ENCODE data around the gene RPLP1.

RPLP1 gene

GRCh38 chr15:69497076-69497475, 44.5 kb downstream of the RPLP1 start:
- Histone ChIP-seq H3K4me2 (ENCODE audit: low read length) (no peak overlapping the region), H3K27me3 (ENCODE audit: low read depth, low read length) (peaks cover 4% of the 10 kb centered on the region; the same call in 1 of the 2 replicates), H3K79me2 (ENCODE audit: low read length) (no peaks in the 10 kb centered on the region), H3K9ac (ENCODE audit: low read length) (no peak overlapping the region), H3K4me1 (ENCODE audit: low read length) (no peaks in the 10 kb centered on the region), H4K20me1 (ENCODE audit: insufficient read depth, low read length) (no peaks in the 10 kb centered on the region), H3K9me3 (ENCODE audit: insufficient read depth, low read length) (no peaks in the 10 kb centered on the region), H2AFZ (ENCODE audit: low read depth, low read length) (no peak overlapping the region), H3K36me3 (replicated peaks; ENCODE audit: low read depth, low read length) (no peaks in the 10 kb centered on the region), H3K4me3 (ENCODE audit: low read length) (no peak overlapping the region), H3K27ac (ENCODE audit: low read length) (no peak overlapping the region)
- TF ChIP-seq EZH2phosphoT487 (IDR thresholded peaks at IDR 0.05; ENCODE audit: low read depth) (no peak), CTCF (IDR thresholded peaks at IDR 0.05; ENCODE audit: low read depth, low read length) (no peak)

DNA sequence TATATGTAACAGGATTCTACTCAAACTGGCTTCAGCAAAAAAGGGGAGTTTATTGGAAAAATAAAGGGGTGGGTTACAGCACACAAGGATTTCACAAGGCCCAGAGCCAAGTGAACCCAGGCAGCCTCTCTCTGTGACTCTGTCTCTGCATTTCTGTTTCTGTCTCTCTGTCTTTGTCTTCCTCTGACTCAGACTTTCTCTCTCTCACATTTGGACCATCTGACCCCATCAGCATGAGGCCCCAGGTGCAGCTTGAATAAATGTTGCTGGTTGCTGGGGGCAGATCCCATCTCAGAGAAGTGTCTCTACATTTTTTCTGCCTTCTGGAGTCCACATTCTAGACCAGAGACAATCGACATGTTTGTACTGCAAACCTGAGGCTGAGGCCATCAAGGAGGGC, 45.0 kb downstream of the RPLP1 start:
- H3K9ac ChIP-seq (ENCODE audit: low read length), result no peak overlapping the region
- no peak for TF ChIP-seq CTCF (IDR thresholded peaks at IDR 0.05; ENCODE audit: low read depth, low read length)
- TF ChIP-seq EZH2phosphoT487 (IDR thresholded peaks at IDR 0.05; ENCODE audit: low read depth), result no peak
- no peak overlapping the region for H3K27ac ChIP-seq (ENCODE audit: low read length)
- no peaks in the 10 kb centered on the region for H3K9me3 ChIP-seq (ENCODE audit: insufficient read depth, low read length)
- H3K27me3 ChIP-seq (ENCODE audit: low read depth, low read length), result peaks cover 4% of the 10 kb centered on the region; the same call in 1 of the 2 replicates
- H3K79me2 ChIP-seq (ENCODE audit: low read length), result no peaks in the 10 kb centered on the region
- no peaks in the 10 kb centered on the region for H3K36me3 ChIP-seq (replicated peaks; ENCODE audit: low read depth, low read length)
- H4K20me1 ChIP-seq (ENCODE audit: insufficient read depth, low read length), result no peaks in the 10 kb centered on the region
- H2AFZ ChIP-seq (ENCODE audit: low read depth, low read length), result no peak overlapping the region
- H3K4me3 ChIP-seq (ENCODE audit: low read length), result no peak overlapping the region
- no peaks in the 10 kb centered on the region for H3K4me1 ChIP-seq (ENCODE audit: low read length)
- no peak overlapping the region for H3K4me2 ChIP-seq (ENCODE audit: low read length)

DNA sequence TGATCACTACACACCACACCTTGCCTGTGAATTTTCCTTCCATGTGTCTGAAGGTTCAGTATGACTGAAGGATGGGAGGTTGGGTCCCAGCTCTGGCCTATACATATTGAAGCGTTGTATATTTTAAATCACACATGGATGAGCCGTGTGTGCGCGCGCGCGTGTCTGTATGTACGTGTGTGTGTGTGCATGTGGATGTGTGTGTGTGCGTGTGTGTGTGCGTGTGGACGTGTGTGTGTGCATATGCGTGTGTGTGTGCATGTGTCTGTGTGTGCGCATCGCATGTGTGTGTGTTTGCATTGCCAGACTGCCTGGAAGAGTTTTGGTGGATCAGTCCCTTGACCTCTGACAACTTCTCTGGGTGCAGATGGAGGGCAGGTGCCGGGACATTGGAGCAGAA, 45.7 kb downstream of the RPLP1 start:
- Histone ChIP-seq H3K79me2 (ENCODE audit: low read length) (no peaks in the 10 kb centered on the region), H3K4me2 (ENCODE audit: low read length) (no peak overlapping the region), H4K20me1 (ENCODE audit: insufficient read depth, low read length) (no peaks in the 10 kb centered on the region), H3K27ac (ENCODE audit: low read length) (no peak overlapping the region), H2AFZ (ENCODE audit: low read depth, low read length) (no peak overlapping the region), H3K9ac (ENCODE audit: low read length) (no peak overlapping the region), H3K9me3 (ENCODE audit: insufficient read depth, low read length) (no peaks in the 10 kb centered on the region), H3K27me3 (ENCODE audit: low read depth, low read length) (peaks cover 4% of the 10 kb centered on the region; the same call in 1 of the 2 replicates), H3K4me1 (ENCODE audit: low read length) (no peaks in the 10 kb centered on the region), H3K36me3 (replicated peaks; ENCODE audit: low read depth, low read length) (no peaks in the 10 kb centered on the region), H3K4me3 (ENCODE audit: low read length) (no peak overlapping the region)
- TF ChIP-seq EZH2phosphoT487 (IDR thresholded peaks at IDR 0.05; ENCODE audit: low read depth) (no peak), CTCF (IDR thresholded peaks at IDR 0.05; ENCODE audit: low read depth, low read length) (no peak)

GRCh38 chr15:69498987-69499386, 46.4 kb downstream of the RPLP1 start:
- TF ChIP-seq EZH2phosphoT487 (IDR thresholded peaks at IDR 0.05; ENCODE audit: low read depth) (no peak), CTCF (IDR thresholded peaks at IDR 0.05; ENCODE audit: low read depth, low read length) (no peak)

More at GRCh38 chr15:69498987-69499386, 46.4 kb downstream of the RPLP1 start:
- Histone ChIP-seq H3K4me1 (ENCODE audit: low read length) (no peaks in the 10 kb centered on the region), H3K9me3 (ENCODE audit: insufficient read depth, low read length) (no peaks in the 10 kb centered on the region), H3K36me3 (replicated peaks; ENCODE audit: low read depth, low read length) (no peaks in the 10 kb centered on the region), H3K4me2 (ENCODE audit: low read length) (no peak overlapping the region), H3K79me2 (ENCODE audit: low read length) (no peaks in the 10 kb centered on the region), H4K20me1 (ENCODE audit: insufficient read depth, low read length) (no peaks in the 10 kb centered on the region), H3K4me3 (ENCODE audit: low read length) (no peak overlapping the region), H3K9ac (ENCODE audit: low read length) (no peak overlapping the region), H3K27me3 (ENCODE audit: low read depth, low read length) (peaks cover 6% of the 10 kb centered on the region), H2AFZ (ENCODE audit: low read depth, low read length) (no peak overlapping the region), H3K27ac (ENCODE audit: low read length) (no peak overlapping the region)
